ENCODE measurements around the gene VSTM2B. TPM values are rescaled to one million over a fixed set of nuclear protein-coding genes. Genes with fewer than 3 reads are reported as not detected.

VSTM2B gene
- total and polyA plus RNA-seq, 2 donors from 2014 or later: not detected

GRCh38 chr19:29524912-29525831, 622 bp upstream of the VSTM2B start:
- no peaks in the 10 kb centered on the region for H3K4me1 ChIP-seq (ENCODE audit: control insufficient read depth in 2 of 3, insufficient read depth in 2 of 3, low read depth in 1 of 3, low read length in 3 of 3)
- H3K9me3 ChIP-seq (ENCODE audit: control insufficient read depth in 2 of 3, insufficient read depth in 1 of 3, low read length in 3 of 3): no peaks in the 10 kb centered on the region
- H3K27me3 ChIP-seq (ENCODE audit: control insufficient read depth, insufficient read depth, low read length): peaks cover 31% of the 10 kb centered on the region
- no peak overlapping the region for H3K27ac ChIP-seq (ENCODE audit: low read depth in 2 of 2, low read length in 2 of 2)
- intact Hi-C loops (cut with DNase I): no loop called here
- H3K9ac ChIP-seq (ENCODE audit: low read length in 3 of 3): no peak overlapping the region
- no peaks in the 10 kb centered on the region for H3K36me3 ChIP-seq (ENCODE audit: control insufficient read depth in 2 of 3, insufficient read depth in 3 of 3, low read length in 3 of 3)
- H3K4me3 ChIP-seq (ENCODE audit: low read length in 3 of 3): no peak overlapping the region
- no peak for TF ChIP-seq CTCF (IDR thresholded peaks at IDR 0.05; ENCODE audit: borderline replicate concordance, extremely low read depth, insufficient read depth)
- FAIRE-seq (no peak), DNase-seq (peak; percentile 39 to 62 (median 52))

GRCh38 chr19:29526730-29527499, 1.1 kb downstream of the VSTM2B start:
- FAIRE-seq (no peak), DNase-seq (peak; percentile 16 to 63 (median 44))
- intact Hi-C loops (cut with DNase I): no loop called here
- H3K27ac ChIP-seq (ENCODE audit: low read depth in 2 of 2, low read length in 2 of 2): no peak overlapping the region
- no peaks in the 10 kb centered on the region for H3K9me3 ChIP-seq (ENCODE audit: control insufficient read depth in 2 of 3, insufficient read depth in 1 of 3, low read length in 3 of 3)
- peaks cover 38% of the 10 kb centered on the region for H3K27me3 ChIP-seq (ENCODE audit: control insufficient read depth, insufficient read depth, low read length)
- H3K4me3 ChIP-seq (ENCODE audit: low read length in 3 of 3): no peak overlapping the region
- no peak overlapping the region for H3K9ac ChIP-seq (ENCODE audit: low read length in 3 of 3)
- no peaks in the 10 kb centered on the region for H3K4me1 ChIP-seq (ENCODE audit: control insufficient read depth in 2 of 3, insufficient read depth in 2 of 3, low read depth in 1 of 3, low read length in 3 of 3)
- H3K36me3 ChIP-seq (ENCODE audit: control insufficient read depth in 2 of 3, insufficient read depth in 3 of 3, low read length in 3 of 3): no peaks in the 10 kb centered on the region
- TF ChIP-seq CTCF (IDR thresholded peaks at IDR 0.05; ENCODE audit: borderline replicate concordance, extremely low read depth, insufficient read depth): no peak

- Histone ChIP-seq H3K9me3 (ENCODE audit: control insufficient read depth in 2 of 3, insufficient read depth in 1 of 3, low read length in 3 of 3) (no peaks in the 10 kb centered on the region), H3K4me1 (ENCODE audit: control insufficient read depth in 2 of 3, insufficient read depth in 2 of 3, low read depth in 1 of 3, low read length in 3 of 3) (no peaks in the 10 kb centered on the region), H3K27me3 (ENCODE audit: control insufficient read depth, insufficient read depth, low read length) (peaks cover 38% of the 10 kb centered on the region), H3K9ac (ENCODE audit: low read length in 3 of 3) (no peak overlapping the region), H3K27ac (ENCODE audit: low read depth in 2 of 2, low read length in 2 of 2) (no peak overlapping the region), H3K4me3 (ENCODE audit: low read length in 3 of 3) (no peak overlapping the region), H3K36me3 (ENCODE audit: control insufficient read depth in 2 of 3, insufficient read depth in 3 of 3, low read length in 3 of 3) (no peaks in the 10 kb centered on the region)
- peak in 2 of 5 donors; percentile 46 to 60 for DNase-seq
- no peak for FAIRE-seq
- no peak for TF ChIP-seq CTCF (IDR thresholded peaks at IDR 0.05; ENCODE audit: borderline replicate concordance, extremely low read depth, insufficient read depth)
- intact Hi-C loops (cut with DNase I): no loop called here
Observed at GRCh38 chr19:29527500-29528328, 1.9 kb downstream of the VSTM2B start.
